GM12891 (cell line): ENCODE data around the gene SNAPIN.

Experiments used
- PAX5 ChIP-seq: IDR thresholded peaks from 2 replicates; pipeline ENCODE4 v1.6.1; 2011; ENCODE audit warnings: low read length, moderate library complexity, mild to moderate bottlenecking; ENCODE audit not compliant: insufficient read depth, severe bottlenecking
- POLR2A ChIP-seq: IDR thresholded peaks from 2 replicates; pipeline ENCODE4 v1.6.1; 2011; ENCODE audit warnings: low read depth, low read length, control low read depth
- POLR2AphosphoS5 ChIP-seq: IDR thresholded peaks from 2 replicates; pipeline ENCODE4 v1.6.1; 2011; ENCODE audit warnings: low read depth, low read length, control low read depth
- POU2F2 ChIP-seq: IDR thresholded peaks from 2 replicates; pipeline ENCODE4 v1.6.1; 2011; ENCODE audit warnings: low read depth, mild to moderate bottlenecking, control low read depth, low read length, moderate library complexity
- SPI1 ChIP-seq: IDR thresholded peaks from 2 replicates; pipeline ENCODE4 v1.6.1; 2011; ENCODE audit warnings: low read depth, low read length, control low read depth
- TAF1 ChIP-seq: IDR thresholded peaks from 2 replicates; pipeline ENCODE4 v1.6.1; 2011; ENCODE audit warnings: low read depth, low read length, control low read depth

DNA sequence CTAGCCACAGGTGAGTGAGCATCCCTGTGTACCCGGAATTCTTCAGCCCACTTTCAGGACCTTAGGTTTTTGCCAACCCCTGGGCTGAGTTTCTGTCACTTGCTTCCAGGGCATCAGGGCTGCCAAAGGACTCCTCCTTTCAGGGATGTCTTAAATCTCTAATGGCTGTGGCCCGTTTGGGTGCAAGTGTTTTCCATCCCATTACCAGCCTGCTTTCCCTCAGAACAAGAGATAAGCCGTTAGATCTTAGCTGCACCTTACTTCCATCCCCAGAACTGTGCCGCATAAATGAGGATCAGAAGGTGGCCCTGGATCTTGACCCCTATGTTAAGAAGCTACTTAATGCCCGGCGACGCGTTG lies 652 bp downstream of the SNAPIN start:
- TF ChIP-seq POLR2AphosphoS5 (no peak), TAF1 (no peak), POLR2A (no peak), POU2F2 (no peak), PAX5 (no peak), SPI1 (no peak)
